Hepatocyte (in vitro differentiated cells): ENCODE results near the gene CDC14B.

Source experiments
- EZH2phosphoT487 ChIP-seq: fragments of 200-600 bp; sonication (generic); IDR thresholded peaks from one replicate; pipeline ENCODE4 v1.6.1; 2018; ENCODE audit warnings: antibody characterized with exemption, mild to moderate bottlenecking, low read depth, moderate library complexity; ENCODE audit not compliant: unreplicated experiment, severe bottlenecking
- TF ChIP-seq, protein P1 (sequence below): fragments of 200-600 bp; sonication (generic); IDR thresholded peaks from 2 replicates; pipeline ENCODE4 v1.5.1; 2016; ENCODE audit warnings: antibody characterized with exemption, mild to moderate bottlenecking; ENCODE audit not compliant: poor library complexity

DNA sequence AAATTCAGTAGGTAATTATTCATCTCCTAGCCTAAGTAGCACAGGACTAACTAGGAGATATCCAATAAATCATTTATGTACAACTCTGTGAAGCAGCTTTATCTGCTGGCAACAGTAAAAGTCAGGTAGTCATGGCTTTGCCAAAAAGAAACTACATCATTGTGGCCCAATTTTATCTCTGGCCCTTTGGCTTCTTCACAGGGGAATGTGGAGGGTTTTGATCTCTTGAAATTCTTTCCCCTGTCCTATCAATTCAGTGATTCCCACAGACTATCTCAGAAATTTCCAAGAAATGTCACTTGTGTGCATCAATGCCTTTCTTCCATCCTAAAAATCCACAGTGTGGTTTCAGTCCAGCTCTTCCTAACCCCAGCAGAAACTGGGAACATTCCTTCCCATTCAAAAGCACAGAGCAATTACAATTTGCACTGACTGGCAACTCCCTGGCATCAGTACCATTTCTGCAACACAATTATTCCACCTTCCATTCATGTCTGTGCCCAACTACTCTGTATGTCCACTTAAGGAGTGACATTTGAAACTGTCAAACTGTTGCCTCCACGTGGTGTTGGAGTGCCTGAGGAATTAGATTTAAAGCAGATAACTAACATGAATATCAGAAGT is 6.6 kb downstream of the CDC14B start:
- TF ChIP-seq, protein P1, sequence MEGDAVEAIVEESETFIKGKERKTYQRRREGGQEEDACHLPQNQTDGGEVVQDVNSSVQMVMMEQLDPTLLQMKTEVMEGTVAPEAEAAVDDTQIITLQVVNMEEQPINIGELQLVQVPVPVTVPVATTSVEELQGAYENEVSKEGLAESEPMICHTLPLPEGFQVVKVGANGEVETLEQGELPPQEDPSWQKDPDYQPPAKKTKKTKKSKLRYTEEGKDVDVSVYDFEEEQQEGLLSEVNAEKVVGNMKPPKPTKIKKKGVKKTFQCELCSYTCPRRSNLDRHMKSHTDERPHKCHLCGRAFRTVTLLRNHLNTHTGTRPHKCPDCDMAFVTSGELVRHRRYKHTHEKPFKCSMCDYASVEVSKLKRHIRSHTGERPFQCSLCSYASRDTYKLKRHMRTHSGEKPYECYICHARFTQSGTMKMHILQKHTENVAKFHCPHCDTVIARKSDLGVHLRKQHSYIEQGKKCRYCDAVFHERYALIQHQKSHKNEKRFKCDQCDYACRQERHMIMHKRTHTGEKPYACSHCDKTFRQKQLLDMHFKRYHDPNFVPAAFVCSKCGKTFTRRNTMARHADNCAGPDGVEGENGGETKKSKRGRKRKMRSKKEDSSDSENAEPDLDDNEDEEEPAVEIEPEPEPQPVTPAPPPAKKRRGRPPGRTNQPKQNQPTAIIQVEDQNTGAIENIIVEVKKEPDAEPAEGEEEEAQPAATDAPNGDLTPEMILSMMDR, result no peak
- TF ChIP-seq EZH2phosphoT487, result no peak
